Right ventricle myocardium superior (tissue), 1 donor: ENCODE data around the gene CACNA1I. TPM values are rescaled to one million over a fixed set of nuclear protein-coding genes. Genes with fewer than 3 reads are reported as not detected.

Experiments
- ATAC-seq: fragments of 200-7000 bp; cut with Tn5 transposase; one replicate; pipeline ENCODE4 v1.9.1; 2020; ENCODE audit warnings: mild to moderate bottlenecking; ENCODE audit not compliant: poor library complexity
- DNase-seq: peaks from one replicate; pipeline ENCODE4 v3.0.0-alpha.2; 2020
- intact Hi-C: fragments of 100-400 bp; cut with DNase I; formaldehyde crosslinking; loops from one replicate; pipeline ENCODE4 v1.11.2; 2022
- total RNA-seq: library from RNA; stranded (reverse); fragmentation: NEBNext Ultra II Directional; extraction: Animal tissue kit (Norgen Biotek cat#: 25700); gene quantifications from one replicate; pipeline ENCODE4 v1.2.1, GENCODE V29; 2021
- donor health status: DM: no; HTN: yes; CAD: no; lungs with severe emphysema.

CACNA1I gene
- total RNA-seq, 1 donor from 2014 or later, result 0.03 TPM

- intact Hi-C loops, result no loop called here
- no peak for ATAC-seq
- no peak for DNase-seq
Measured at GRCh38 chr22:39616051-39616450, 45.5 kb downstream of the CACNA1I start.

GRCh38 chr22:39616781-39617180, 46.2 kb downstream of the CACNA1I start:
- intact Hi-C loops, result no loop called here
- no peak for ATAC-seq

GRCh38 chr22:39617342-39617741, 46.8 kb downstream of the CACNA1I start:
- ATAC-seq (no peak), DNase-seq (no peak)
- intact Hi-C loops, result no loop called here

More at GRCh38 chr22:39616781-39617180, 46.2 kb downstream of the CACNA1I start:
- no peak for DNase-seq

- intact Hi-C loops, result no loop called here
- DNase-seq, result no peak
- no peak for ATAC-seq
Measured at GRCh38 chr22:39617970-39618757, 47.6 kb downstream of the CACNA1I start.

DNA sequence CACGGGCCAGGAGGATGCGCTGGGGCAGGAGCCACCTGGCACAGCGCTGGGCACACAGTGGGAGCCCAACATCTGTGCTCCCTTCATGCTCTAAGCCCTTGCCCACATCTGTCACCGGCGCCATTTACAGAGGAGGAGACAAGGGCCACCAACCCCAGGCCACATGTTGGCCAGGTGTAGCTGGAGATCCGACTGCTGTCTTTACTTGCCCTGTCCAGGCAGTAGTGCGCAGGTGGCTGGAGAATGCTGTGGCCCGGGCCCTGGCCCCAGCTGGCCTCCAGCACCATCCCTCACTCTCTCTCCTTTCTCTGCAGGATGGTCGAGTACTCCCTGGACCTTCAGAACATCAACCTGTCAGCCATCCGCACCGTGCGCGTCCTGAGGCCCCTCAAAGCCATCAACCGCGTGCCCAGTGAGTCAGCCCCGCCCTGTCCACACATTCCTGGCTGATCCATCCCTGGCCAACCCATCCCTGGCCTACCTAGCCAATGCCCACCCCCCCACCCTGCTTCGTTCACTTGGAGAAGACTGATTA, 48.5 kb downstream of the CACNA1I start:
- no peak for DNase-seq
- no peak for ATAC-seq
- intact Hi-C loops, result no loop called here

GRCh38 chr22:39620924-39621690, 50.6 kb downstream of the CACNA1I start:
- intact Hi-C loops, result loop anchor here (5.0 kb wide), 1 partner anchor 411 kb away; no protein-coding TSS in a partner anchor
- no peak for DNase-seq
- ATAC-seq, result no peak

DNA sequence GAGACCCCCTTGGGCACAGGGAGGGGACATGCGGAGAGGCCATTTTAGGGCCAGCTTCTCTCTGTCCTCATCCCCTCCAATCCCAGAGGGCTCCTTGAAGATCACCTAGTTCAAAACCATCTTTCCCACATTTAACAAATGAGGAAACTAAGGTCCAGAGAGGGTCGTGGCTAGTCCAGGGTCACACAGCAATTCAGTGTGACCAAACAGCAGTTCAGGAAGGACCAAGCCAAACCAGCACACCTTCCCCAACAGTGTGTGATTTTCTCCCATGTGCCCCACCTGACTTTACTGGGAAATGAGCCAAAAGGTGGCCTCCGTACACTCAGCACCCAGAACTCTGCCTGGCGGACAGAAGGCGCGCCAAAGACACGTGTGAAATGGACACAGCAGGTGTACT, 51.3 kb downstream of the CACNA1I start:
- intact Hi-C loops, result loop anchor here (5.0 kb wide), 1 partner anchor 410 kb away; no protein-coding TSS in a partner anchor

DNA sequence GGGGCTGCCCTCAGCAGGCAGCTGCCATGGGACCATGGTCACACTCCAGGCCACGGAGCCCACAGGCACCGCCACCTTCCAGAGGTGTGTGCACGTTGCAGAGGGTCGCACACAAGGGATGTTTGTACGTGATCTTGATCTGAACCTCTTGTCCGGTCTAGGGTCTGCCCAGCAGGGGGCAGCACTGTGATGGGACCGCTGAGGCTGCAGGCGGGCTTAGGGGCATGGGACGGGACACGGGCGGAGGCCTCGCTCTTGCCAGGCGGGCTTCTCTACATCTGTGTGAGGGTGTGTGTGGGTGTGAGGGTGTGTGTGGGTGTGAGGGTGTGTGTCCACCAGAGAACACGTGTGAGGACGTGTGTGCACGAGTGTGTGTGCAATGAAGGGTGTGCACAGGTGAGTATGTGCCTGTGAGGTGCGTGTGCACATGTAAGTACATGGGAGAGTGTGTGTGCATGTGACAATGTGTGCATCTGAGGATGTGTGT, 52.4 kb downstream of the CACNA1I start:
- DNase-seq (peak; percentile 81), ATAC-seq (peak; percentile 74)
- intact Hi-C loops, result loop anchor here (5.0 kb wide), 1 partner anchor 409 kb away; no protein-coding TSS in a partner anchor

More for the DNA sequence above, 51.3 kb downstream of the CACNA1I start:
- ATAC-seq, result no peak
- DNase-seq, result no peak

DNA sequence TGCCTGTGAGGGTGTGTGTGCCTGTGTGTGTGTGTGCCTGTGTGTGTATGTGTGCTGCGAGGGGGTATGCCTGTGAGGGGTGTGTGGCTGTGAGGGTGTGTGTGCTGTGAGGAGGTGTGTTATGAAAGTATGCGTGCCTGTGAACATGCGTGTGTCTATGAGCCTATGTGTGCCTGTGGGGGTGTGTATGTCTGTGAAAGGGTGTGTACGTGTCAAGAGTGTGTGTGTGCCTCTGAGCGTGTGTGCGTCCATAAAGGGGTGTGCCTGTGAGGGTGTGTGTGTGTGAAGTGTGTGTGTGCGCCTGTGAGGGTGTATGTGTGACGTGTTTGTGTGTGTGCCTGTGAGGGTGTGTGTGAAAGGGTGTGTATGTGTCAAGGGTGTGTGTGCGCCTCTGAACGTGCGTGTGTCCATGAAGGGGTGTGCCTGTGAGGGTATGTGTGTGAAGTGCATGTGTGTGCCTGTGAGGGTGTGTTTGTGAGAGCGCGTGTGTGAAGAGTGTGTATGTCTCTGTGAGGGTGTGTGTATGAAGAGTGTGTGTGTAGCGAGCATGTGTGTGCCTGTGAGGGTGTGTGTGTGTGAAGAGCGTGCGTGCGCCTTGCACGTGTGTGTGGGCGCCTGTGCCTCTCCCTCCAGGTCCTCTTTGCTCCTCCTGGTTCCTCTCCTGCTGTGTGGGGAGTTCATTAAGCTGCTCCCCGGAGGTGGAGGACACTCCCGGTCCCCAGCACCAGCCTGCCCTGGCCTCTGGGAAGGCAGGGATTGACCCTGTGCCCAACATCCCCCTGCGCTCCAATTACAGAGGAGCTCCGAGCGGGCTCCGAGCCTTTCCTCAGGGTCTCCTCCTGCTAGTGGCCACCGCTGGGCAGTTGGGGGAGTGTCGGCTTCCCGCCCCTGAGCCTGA, 53.3 kb downstream of the CACNA1I start:
- ATAC-seq, result no peak
- DNase-seq, result no peak
- intact Hi-C loops, result loop anchor here (5.0 kb wide), 1 partner anchor 408 kb away; no protein-coding TSS in a partner anchor

- no peak for ATAC-seq
- DNase-seq, result no peak
- intact Hi-C loops, result loop anchor here (5.0 kb wide), 1 partner anchor 408 kb away; no protein-coding TSS in a partner anchor
Measured at GRCh38 chr22:39624501-39624821, 53.9 kb downstream of the CACNA1I start.

GRCh38 chr22:39625569-39626537, 55.3 kb downstream of the CACNA1I start:
- no peak for ATAC-seq
- intact Hi-C loops, result no loop called here
- no peak for DNase-seq

- no peak for DNase-seq
Measured at GRCh38 chr22:39627208-39627607, 56.7 kb downstream of the CACNA1I start.

DNA sequence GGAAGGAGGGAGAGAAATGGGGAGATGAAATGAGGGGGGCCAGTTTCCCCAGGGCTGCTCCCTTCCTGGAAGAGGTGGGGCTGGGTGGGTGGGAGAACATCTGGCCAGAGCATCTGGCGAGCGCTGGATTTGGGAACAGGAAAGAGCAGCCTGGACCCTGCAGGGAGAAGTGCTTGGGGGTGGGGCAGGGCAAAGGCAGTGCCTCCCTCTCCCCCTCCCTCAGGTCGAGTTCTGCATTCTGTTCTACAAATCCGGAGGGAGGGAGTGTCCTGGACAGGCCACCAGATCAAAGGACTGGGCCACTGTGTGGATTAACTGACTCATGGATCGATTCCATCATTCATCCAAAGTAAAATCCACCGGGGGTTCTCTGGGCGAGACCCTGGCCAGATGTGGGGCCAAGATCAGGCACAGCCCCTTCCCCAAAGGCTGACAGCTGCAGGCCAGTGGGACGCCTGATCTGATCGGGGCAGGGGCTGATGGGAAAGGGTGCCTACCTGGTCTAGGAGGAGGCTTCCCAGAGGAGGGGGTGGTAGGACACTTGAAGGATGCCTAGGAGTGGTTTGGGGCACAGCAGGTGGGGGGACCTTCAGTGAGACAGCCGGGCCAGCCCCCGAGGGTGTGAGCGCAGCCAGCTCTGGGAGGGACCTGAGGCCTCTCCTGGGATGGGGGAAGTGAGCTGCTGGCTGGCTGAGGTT, 57.5 kb downstream of the CACNA1I start:
- DNase-seq (no peak), ATAC-seq (no peak)
- intact Hi-C loops, result no loop called here

More at GRCh38 chr22:39627208-39627607, 56.7 kb downstream of the CACNA1I start:
- no peak for ATAC-seq
- intact Hi-C loops, result no loop called here

DNA sequence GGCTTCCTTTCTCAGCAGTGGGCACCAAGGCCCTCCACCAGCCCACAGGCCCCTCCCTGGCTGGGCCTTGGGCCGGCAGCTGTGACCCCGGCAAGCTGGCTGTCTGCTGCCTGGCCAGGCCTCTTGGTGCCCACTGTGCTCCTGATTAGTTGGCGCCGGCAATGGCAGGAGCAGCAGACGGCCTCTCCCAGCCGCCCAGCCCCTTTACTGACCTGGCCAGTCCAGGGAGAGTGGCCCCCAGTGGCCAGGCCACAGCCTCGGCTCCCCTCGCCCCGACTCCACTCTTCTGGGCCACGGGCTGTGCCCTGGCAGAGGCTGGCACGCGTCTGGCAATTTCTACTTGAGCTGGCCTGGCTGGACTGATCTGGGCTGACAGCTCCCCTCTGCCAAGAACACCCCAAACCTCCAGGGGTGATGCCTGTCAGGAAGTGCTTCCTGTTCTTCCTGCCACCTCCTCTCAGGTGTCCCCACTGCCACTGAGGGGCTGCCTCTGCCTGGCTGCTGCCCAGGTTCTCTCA, 58.1 kb downstream of the CACNA1I start:
- intact Hi-C loops, result no loop called here
- ATAC-seq (no peak), DNase-seq (no peak)

GRCh38 chr22:39629851-39630250, 59.3 kb downstream of the CACNA1I start:
- intact Hi-C loops, result no loop called here
- no peak for ATAC-seq
- DNase-seq, result no peak

- ATAC-seq (no peak), DNase-seq (no peak)
- intact Hi-C loops, result no loop called here
Measured at GRCh38 chr22:39630721-39631120, 60.2 kb downstream of the CACNA1I start.
